Amygdala (tissue), 56 donors: ENCODE results near the gene ASCL5.

ENCODE experiments used
- DNase-seq, 56 donors: peaks; one replicate each; lab custom pipeline; 2025; lab: John Stamatoyannopoulos, UW

ASCL5 gene

DNA sequence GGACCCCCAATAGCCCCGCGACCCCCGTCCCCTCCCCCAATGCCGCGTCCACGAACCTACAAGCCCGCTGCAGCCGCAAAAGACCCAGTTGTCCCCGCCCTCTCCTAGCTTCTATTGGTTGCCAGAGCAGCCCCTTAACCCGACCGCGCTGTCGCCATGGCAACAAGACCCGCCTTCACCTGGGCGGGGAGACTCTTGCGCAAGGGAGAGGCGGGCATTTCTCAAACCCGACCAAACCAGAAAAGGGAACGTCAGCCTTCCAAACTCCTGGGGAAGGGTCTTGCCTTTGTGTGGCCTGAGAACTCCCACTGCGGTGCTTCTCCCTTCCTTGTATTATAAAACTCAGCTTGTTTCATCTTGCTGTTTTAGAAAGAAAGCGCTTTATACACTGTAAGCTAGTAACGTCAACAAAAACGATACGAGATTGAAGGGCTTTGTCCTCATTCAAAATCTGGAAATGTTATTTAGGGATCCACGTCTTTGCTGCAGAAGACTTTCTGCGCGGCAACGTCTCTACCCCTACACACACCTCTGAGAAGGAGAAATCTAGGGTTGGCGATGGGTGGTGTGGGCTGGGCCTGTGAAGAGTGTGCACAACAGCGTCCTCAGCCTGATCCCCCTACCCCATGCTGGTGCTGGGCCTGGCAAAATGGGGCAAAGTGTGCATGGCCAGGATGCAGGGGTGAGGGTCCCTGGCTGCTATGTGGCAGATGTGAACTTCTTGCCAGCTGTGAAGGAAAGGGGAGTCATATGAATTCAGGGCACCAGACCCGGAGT is 27.6 kb upstream of the ASCL5 start, which contains the start of gene TMEM9:
TMEM9 (minus strand) TSS at position 86 of the 777 bp plus-strand sequence. CDS start 551 bp downstream, outside the sequence.
- DNase-seq: peak in 55 of 56 donors; percentile 46 to 98 (median 92)

DNA sequence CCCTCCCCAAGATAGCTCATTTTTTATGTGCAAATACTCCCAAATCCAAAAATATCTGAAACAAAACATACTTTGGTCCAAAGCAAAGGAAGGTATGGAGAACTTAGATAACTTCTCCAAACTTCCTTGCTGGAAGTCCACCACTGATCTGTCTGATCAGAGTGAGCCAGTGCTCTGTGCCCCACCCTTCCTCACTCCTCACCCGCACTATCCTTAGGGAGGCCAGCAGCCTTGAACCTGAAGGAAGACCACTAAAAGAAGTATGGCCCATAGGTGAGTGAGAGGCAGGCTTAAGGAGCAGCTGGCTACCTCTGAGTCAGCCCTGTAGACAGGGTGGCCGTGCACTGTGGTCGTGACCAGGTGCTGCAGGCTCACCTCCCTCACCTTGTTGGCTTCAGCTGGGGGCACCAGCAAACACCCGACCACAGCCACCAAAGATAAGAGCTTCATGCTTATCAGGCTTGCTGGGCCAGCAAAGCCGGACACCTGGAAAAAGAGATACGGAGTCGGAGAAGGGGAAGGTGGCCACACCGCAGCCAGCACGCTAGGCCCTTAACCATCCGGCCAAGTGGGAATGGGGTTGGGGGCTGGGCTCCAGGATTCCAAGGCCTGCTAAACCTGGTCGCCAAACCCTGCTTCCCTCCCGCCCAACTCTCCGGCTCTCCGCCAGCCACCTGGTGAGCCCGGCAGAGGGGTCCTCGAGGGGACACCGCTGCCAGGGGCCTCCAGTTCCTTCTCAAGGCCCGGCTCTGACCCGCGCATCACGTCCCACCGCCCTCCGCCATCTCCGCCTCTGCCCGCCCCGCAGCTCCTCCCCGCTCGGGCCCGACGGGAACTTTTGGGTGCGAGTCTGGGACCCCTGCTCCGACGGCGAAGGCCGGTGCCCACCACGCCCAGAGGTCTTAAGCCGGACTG is 26.7 kb upstream of the ASCL5 start:
- peak in 10 of 56 donors; percentile 27 to 90 (median 54) for DNase-seq

DNA sequence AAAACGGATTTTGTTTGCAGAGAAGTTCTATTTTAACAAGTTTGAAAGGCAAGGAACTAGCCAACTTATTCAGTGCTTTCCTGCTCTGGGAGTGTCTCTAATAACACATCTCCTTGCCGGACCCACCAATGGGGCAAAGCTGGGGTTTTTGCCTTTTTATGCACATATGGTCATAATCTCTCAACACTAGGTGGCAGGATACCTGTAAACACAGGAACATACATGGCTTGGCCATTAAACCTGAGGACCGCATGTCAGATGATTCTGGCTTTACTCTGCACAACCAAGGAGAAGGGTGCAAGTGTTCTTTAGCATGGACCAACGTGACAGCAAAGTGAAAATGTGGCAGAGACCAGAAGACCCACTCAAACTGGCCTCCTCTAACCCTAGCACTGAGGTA is 22.4 kb upstream of the ASCL5 start:
- no peak for DNase-seq

- no peak for DNase-seq
Measured at GRCh38 chr1:201147396-201148015, 20.5 kb upstream of the ASCL5 start.

GRCh38 chr1:201146626-201147390 is 19.8 kb upstream of the ASCL5 start:
- no peak for DNase-seq

DNA sequence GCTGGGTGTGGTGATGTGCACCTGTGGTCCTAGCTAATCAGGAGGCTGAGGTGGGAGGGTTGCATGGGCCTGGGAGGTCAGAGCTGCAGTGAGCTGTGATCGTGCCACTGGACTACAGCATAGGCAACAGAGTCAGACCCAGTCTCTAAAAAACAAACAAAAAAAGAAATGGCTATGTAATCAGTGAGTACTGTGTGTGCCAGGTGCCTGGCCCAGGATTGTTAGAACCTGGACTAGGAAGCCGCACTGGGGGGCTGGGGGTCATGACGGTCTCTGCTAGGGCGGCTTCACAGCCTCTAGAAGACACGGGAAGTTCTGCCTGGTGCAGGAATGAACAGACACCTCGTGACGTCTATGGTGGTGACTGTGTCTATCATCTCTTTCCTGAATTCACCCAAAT is 18.8 kb upstream of the ASCL5 start:
- DNase-seq: no peak

- DNase-seq: no peak
Measured at GRCh38 chr1:201145132-201145531, 18.1 kb upstream of the ASCL5 start.

GRCh38 chr1:201144701-201145100 is 17.7 kb upstream of the ASCL5 start:
- no peak for DNase-seq

DNA sequence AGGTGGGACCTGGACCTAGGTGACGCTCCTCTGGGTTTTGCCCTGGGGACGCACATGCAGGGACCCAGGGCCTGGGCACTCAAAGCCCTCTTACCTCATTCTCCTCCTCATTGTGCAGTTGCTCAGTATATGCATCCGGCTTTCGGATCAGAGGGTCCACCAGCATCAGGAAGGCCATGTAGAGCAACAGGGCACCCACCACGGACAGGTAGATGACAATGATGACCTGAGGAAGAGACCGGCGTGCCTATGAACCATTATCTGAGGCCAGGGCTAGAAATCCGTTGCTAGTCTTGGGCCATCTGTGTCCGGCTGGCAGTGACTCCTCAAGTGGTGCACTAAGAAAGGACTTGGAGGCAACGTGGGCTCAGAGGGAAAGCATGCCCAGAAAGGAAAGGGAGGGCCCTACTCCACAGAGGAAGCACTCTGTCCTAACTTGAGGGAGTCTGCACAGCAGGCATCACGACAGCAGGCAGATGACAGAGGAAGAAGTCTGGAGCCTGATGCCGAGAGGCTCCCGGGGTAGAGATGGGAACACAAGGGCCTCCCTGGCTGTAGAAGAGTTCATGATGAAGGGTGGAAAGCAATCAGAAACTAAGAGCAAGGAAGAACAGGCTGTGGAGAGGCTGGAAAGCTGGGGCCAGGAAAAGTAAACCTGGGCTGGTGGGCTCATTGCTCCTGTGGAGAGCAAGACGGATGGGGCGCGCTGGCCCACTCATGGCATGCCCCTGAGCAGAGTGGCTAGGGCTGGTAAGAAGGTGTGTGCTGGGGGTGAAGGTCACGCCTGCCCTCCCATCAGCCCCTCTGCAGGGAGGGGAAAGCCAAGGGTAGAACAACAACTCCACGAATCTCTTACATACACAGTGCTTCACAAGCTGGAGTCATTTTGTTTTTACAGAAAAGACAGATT is 17.0 kb upstream of the ASCL5 start:
- peak in 7 of 56 donors; percentile 6 to 34 (median 17) for DNase-seq

GRCh38 chr1:201142849-201143725 is 16.1 kb upstream of the ASCL5 start:
- DNase-seq: no peak

- peak in 6 of 56 donors; percentile 6 to 38 (median 24) for DNase-seq
Measured at GRCh38 chr1:201142011-201142848, 15.2 kb upstream of the ASCL5 start.

DNA sequence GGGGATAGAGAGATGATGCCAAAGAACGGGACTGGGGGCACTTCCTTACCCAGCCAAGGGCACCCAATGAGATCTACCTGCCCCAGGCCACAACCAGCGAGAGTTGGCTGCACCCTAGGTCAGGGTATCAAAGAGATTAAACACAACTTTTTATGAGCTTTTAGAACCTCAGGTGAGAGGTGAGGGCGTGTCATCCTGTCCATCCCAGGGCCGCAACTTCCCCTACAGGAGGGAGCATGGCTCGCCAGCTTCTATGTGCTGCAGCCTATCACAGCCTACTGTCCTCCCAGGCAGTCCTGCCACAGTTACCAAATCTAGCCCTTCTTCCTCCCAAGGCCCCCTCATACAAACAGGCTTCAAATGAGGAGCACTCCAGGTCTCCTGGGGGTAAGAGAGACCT is 14.4 kb upstream of the ASCL5 start:
- no peak for DNase-seq

GRCh38 chr1:201140941-201141260 is 13.9 kb upstream of the ASCL5 start:
- no peak for DNase-seq

- no peak for DNase-seq
Measured at GRCh38 chr1:201140235-201140940, 13.4 kb upstream of the ASCL5 start.

- DNase-seq: no peak
Measured at GRCh38 chr1:201139756-201140155, 12.8 kb upstream of the ASCL5 start.

DNA sequence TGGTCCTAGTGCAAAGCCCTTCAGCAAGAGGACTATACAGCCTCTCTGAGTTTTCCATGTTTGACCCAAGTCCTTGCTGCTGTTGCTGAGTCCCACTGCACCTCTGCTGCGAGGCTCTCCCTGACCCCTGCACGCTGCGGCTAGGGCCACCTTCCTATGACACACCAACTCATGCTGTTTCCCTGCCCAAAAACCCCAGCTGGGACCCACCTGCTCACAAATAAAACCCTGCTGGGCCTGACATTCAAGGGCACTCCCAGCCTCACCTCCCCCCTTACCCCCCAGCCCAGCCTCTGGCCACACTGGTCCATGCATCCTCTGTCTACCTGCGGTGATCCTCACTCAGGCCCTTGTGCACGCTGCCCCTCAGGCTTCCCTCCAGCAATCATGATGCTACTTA is 12.3 kb upstream of the ASCL5 start:
- DNase-seq: no peak
